HG03354 (cell line): ENCODE measurements around the gene SEMA3C.

Experiments used
- ATAC-seq: cut with Tn5 transposase; IDR thresholded peaks from one replicate; pipeline ENCODE4 v1.9.1; 2021; ENCODE audit warnings: mild to moderate bottlenecking; ENCODE audit not compliant: unreplicated experiment, poor library complexity, severe bottlenecking

SEMA3C gene

GRCh38 chr7:80918909-80919721 lies at the start of gene SEMA3C:
TSS of gene SEMA3C (minus strand) at chr7:80919051. CDS start at chr7:80916781, 2,270 bp downstream.
- ATAC-seq: peak; percentile 82

GRCh38 chr7:80968606-80969005 lies 49.8 kb upstream of the SEMA3C start:
- ATAC-seq: no peak

GRCh38 chr7:80967917-80968297 lies 49.1 kb upstream of the SEMA3C start:
- no peak for ATAC-seq

GRCh38 chr7:80967071-80967916 lies 48.4 kb upstream of the SEMA3C start:
- no peak for ATAC-seq

- no peak for ATAC-seq
Observed at GRCh38 chr7:80960244-80960795, 41.5 kb upstream of the SEMA3C start.

GRCh38 chr7:80957226-80957777 lies 38.5 kb upstream of the SEMA3C start:
- no peak for ATAC-seq

- no peak for ATAC-seq
Observed at GRCh38 chr7:80954191-80954590, 35.3 kb upstream of the SEMA3C start.

GRCh38 chr7:80950550-80950967 lies 31.7 kb upstream of the SEMA3C start:
- ATAC-seq: no peak

GRCh38 chr7:80949449-80949848 lies 30.6 kb upstream of the SEMA3C start:
- no peak for ATAC-seq

GRCh38 chr7:80946858-80947257 lies 28.0 kb upstream of the SEMA3C start:
- no peak for ATAC-seq

GRCh38 chr7:80945976-80946375 lies 27.1 kb upstream of the SEMA3C start:
- no peak for ATAC-seq

GRCh38 chr7:80943342-80943741 lies 24.5 kb upstream of the SEMA3C start:
- no peak for ATAC-seq

GRCh38 chr7:80942261-80943041 lies 23.6 kb upstream of the SEMA3C start:
- ATAC-seq: no peak

- no peak for ATAC-seq
Observed at GRCh38 chr7:80941208-80941758, 22.4 kb upstream of the SEMA3C start.

GRCh38 chr7:80940539-80941207 lies 21.8 kb upstream of the SEMA3C start:
- no peak for ATAC-seq

- ATAC-seq: no peak
Observed at GRCh38 chr7:80937336-80937735, 18.5 kb upstream of the SEMA3C start.

GRCh38 chr7:80935991-80936780 lies 17.3 kb upstream of the SEMA3C start:
- ATAC-seq: no peak

- ATAC-seq: no peak
Observed at GRCh38 chr7:80934321-80934720, 15.5 kb upstream of the SEMA3C start.
